ENCODE data around the gene LRRC28. TPM values are rescaled to one million over a fixed set of nuclear protein-coding genes. Genes with fewer than 3 reads are reported as not detected.

LRRC28 gene
- total and polyA plus RNA-seq, 2 donors (not counting 1 experiment from before 2014, with no cell fraction given) = 13.3 to 31.8 TPM

DNA sequence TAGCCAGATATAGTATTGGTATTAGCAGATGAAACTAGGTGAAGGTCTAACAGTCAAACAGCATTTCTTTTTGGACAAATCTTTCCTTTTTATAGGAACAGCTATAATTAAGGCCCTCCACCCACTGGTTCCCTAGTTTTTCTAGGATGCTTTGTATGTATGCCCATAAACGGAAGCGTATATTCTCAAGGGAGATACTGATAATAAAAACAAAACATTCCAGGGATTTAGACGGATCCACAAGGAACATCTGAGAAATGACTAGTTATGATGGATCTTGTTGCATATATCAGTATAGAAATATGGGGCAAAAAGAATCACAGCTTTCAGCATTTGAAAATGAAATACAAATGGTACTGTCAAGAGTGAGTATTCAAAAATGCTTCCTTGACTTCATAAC, 22.5 kb downstream of the LRRC28 start:
- Histone ChIP-seq H3K4me2 (replicated peaks; ENCODE audit: low read depth, low read length, poor library complexity, severe bottlenecking) (no peak overlapping the region), H3K36me3 (replicated peaks in 1 of 2; ENCODE audit: control extremely low read depth in 1 of 2, control insufficient read depth in 1 of 2, extremely low read depth in 1 of 2, insufficient read depth in 2 of 2, low read length in 1 of 2) (peaks cover 0 to 1% of the 10 kb centered on the region in 2 experiments), H3K4me1 (ENCODE audit: control insufficient read depth in 2 of 2, insufficient read depth in 2 of 2, low read length in 2 of 2) (peaks cover 6 to 10% of the 10 kb centered on the region in 2 donors), H3K4me3 (ENCODE audit: control extremely low read depth in 1 of 5, extremely low read depth in 1 of 5, insufficient read depth in 1 of 5, low read depth in 2 of 5, low read length in 4 of 5) (no peak overlapping the region), H3K9ac (ENCODE audit: low read length) (no peak overlapping the region), H2AFZ (ENCODE audit: insufficient read depth, low read depth, low read length, poor library complexity, severe bottlenecking) (no peak overlapping the region), H3K27ac (ENCODE audit: low read length in 2 of 2) (no peak overlapping the region), H3K9me3 (ENCODE audit: control extremely low read depth in 1 of 3, control insufficient read depth in 2 of 3, insufficient read depth in 1 of 3, low read length in 2 of 3) (peaks cover 0 to 1% (median 0%) of the 10 kb centered on the region in 3 donors), H4K20me1 (ENCODE audit: control insufficient read depth, insufficient read depth, low read length, poor library complexity, severe bottlenecking) (no peaks in the 10 kb centered on the region), H3K27me3 (replicated peaks in 1 of 4; ENCODE audit: control extremely low read depth in 1 of 4, control insufficient read depth in 3 of 4, insufficient read depth in 4 of 4, low read length in 3 of 4) (no peaks in the 10 kb centered on the region), H3K79me2 (ENCODE audit: control insufficient read depth, insufficient read depth, low read length) (no peaks in the 10 kb centered on the region)
- POLR2A ChIA-PET = interaction anchor here (2.0 kb wide), 1 partner anchor 430 kb away, joined by 7 read pairs; no protein-coding TSS in a partner anchor
- no peak overlapping the region for H3K4me3 Mint-ChIP-seq
- H3K27me3 Mint-ChIP-seq = no peaks in the 10 kb centered on the region
- H3K9me3 Mint-ChIP-seq (ENCODE audit: insufficient read depth) = no peaks in the 10 kb centered on the region
- no CpG with 5 or more reads among the region's 3 CpGs for WGBS (ENCODE audit: insufficient coverage)
- H3K4me1 Mint-ChIP-seq = peaks cover 11% of the 10 kb centered on the region
- TF ChIP-seq CTCF (IDR thresholded peaks at IDR 0.05) = no peak
- TF ChIP-seq EZH2 (IDR thresholded peaks at IDR 0.05; ENCODE audit: borderline replicate concordance, insufficient read depth, low read depth, low read length, poor library complexity, severe bottlenecking) = no peak
- no peak overlapping the region for H3K27ac Mint-ChIP-seq
- DNase-seq (no peak), ATAC-seq (ENCODE audit: low read depth) (no peak)
- intact Hi-C loops (cut with micrococcal nuclease) = loop anchor here (1.0 kb wide), 3 partner anchors 430 to 482 kb away; partner anchors contain the start of gene LYSMD4
- CTCF ChIA-PET = interaction anchor here (0.7 to 8.1 kb wide), 20 partner anchors 8 to 1598 kb away, joined by 3 to 199 read pairs (median 8); partner anchors contain the start of gene LYSMD4

- Histone ChIP-seq H3K27me3 (replicated peaks in 1 of 4; ENCODE audit: control extremely low read depth in 1 of 4, control insufficient read depth in 3 of 4, insufficient read depth in 4 of 4, low read length in 3 of 4) (no peaks in the 10 kb centered on the region), H2AFZ (ENCODE audit: insufficient read depth, low read depth, low read length, poor library complexity, severe bottlenecking) (no peak overlapping the region), H4K20me1 (ENCODE audit: control insufficient read depth, insufficient read depth, low read length, poor library complexity, severe bottlenecking) (no peaks in the 10 kb centered on the region), H3K36me3 (replicated peaks in 1 of 2; ENCODE audit: control extremely low read depth in 1 of 2, control insufficient read depth in 1 of 2, extremely low read depth in 1 of 2, insufficient read depth in 2 of 2, low read length in 1 of 2) (peaks cover 0 to 2% of the 10 kb centered on the region in 2 experiments), H3K4me3 (ENCODE audit: control extremely low read depth in 1 of 5, extremely low read depth in 1 of 5, insufficient read depth in 1 of 5, low read depth in 2 of 5, low read length in 4 of 5) (no peak overlapping the region), H3K4me1 (ENCODE audit: control insufficient read depth in 2 of 2, insufficient read depth in 2 of 2, low read length in 2 of 2) (peaks cover 6 to 10% of the 10 kb centered on the region in 2 donors), H3K9me3 (ENCODE audit: control extremely low read depth in 1 of 3, control insufficient read depth in 2 of 3, insufficient read depth in 1 of 3, low read length in 2 of 3) (peaks cover 0 to 1% (median 0%) of the 10 kb centered on the region in 3 donors), H3K4me2 (replicated peaks; ENCODE audit: low read depth, low read length, poor library complexity, severe bottlenecking) (no peak overlapping the region), H3K27ac (ENCODE audit: low read length in 2 of 2) (no peak overlapping the region), H3K9ac (ENCODE audit: low read length) (no peak overlapping the region), H3K79me2 (ENCODE audit: control insufficient read depth, insufficient read depth, low read length) (no peaks in the 10 kb centered on the region)
- intact Hi-C loops (cut with micrococcal nuclease) = no loop called here
- H3K27ac Mint-ChIP-seq = no peak overlapping the region
- H3K4me3 Mint-ChIP-seq = no peak overlapping the region
- TF ChIP-seq EZH2 (IDR thresholded peaks at IDR 0.05; ENCODE audit: borderline replicate concordance, insufficient read depth, low read depth, low read length, poor library complexity, severe bottlenecking) (no peak), CTCF (IDR thresholded peaks at IDR 0.05) (no peak)
- POLR2A ChIA-PET = no interaction called here
- ATAC-seq (ENCODE audit: low read depth) (no peak), DNase-seq (no peak)
- no CpG with 5 or more reads among the region's 2 CpGs for WGBS (ENCODE audit: insufficient coverage)
- CTCF ChIA-PET = interaction anchor here (1.3 to 8.1 kb wide), 7 partner anchors 11 to 1597 kb away, joined by 6 to 199 read pairs (median 34); partner anchors contain the start of gene LYSMD4
- peaks cover 3% of the 10 kb centered on the region for H3K9me3 Mint-ChIP-seq (ENCODE audit: insufficient read depth)
- H3K4me1 Mint-ChIP-seq = peaks cover 11% of the 10 kb centered on the region
- no peaks in the 10 kb centered on the region for H3K27me3 Mint-ChIP-seq
Observed at GRCh38 chr15:99275061-99275460, 23.8 kb downstream of the LRRC28 start.
